ENCODE measurements around the gene NFKBIA. TPM values are rescaled to one million over a fixed set of nuclear protein-coding genes. Genes with fewer than 3 reads are reported as not detected.
A peak's percentile ranks its signal among the peaks of the same experiment; 100 is the strongest.

The NFKBIA gene
- total RNA-seq, 4 donors from 2014 or later = 387 to 416 (median 398) TPM

GRCh38 chr14:35368139-35368460, 36.4 kb downstream of the NFKBIA start:
- H3K27ac ChIP-seq (replicated peaks in 1 of 4) = peak overlapping the region in 3 of 4 donors; percentile 1 to 65 (median 40)
- no peak for DNase-seq (ENCODE audit: extremely low spot score)
- H3K36me3 ChIP-seq = no peaks in the 10 kb centered on the region
- intact Hi-C loops (cut with DNase I) = no loop called here
- 61% methylated on average over 2 of the region's 2 CpGs for WGBS
- peaks cover 0 to 12% (median 2%) of the 10 kb centered on the region in 4 donors for H3K9me3 ChIP-seq
- H3K4me1 ChIP-seq = peaks cover 28 to 61% (median 47%) of the 10 kb centered on the region in 4 donors
- H3K27me3 ChIP-seq = no peaks in the 10 kb centered on the region
- no peak overlapping the region for H3K4me3 ChIP-seq
- TF ChIP-seq EP300 (IDR thresholded peaks at IDR 0.05) (no peak), CTCF (IDR thresholded peaks at IDR 0.05) (no peak), POLR2AphosphoS5 (IDR thresholded peaks at IDR 0.05) (no peak), POLR2A (IDR thresholded peaks at IDR 0.05; ENCODE audit: low read depth) (no peak)

- Histone ChIP-seq H3K36me3 (no peaks in the 10 kb centered on the region), H3K27me3 (no peaks in the 10 kb centered on the region), H3K27ac (replicated peaks in 1 of 4) (peak overlapping the region; percentile 28 to 79 (median 70)), H3K4me1 (peaks cover 34 to 66% (median 51%) of the 10 kb centered on the region in 4 donors), H3K4me3 (no peak overlapping the region), H3K9me3 (peaks cover 0 to 12% (median 2%) of the 10 kb centered on the region in 4 donors)
- no peak for DNase-seq (ENCODE audit: extremely low spot score)
- intact Hi-C loops (cut with DNase I) = no loop called here
- 82% methylated on average over 5 of the region's 5 CpGs for WGBS
- TF ChIP-seq CTCF (IDR thresholded peaks at IDR 0.05) (no peak), POLR2AphosphoS5 (IDR thresholded peaks at IDR 0.05) (no peak), POLR2A (IDR thresholded peaks at IDR 0.05; ENCODE audit: low read depth) (no peak), EP300 (IDR thresholded peaks at IDR 0.05) (no peak)
Measured at GRCh38 chr14:35367056-35367372, 37.5 kb downstream of the NFKBIA start.

GRCh38 chr14:35366521-35366976, 38.0 kb downstream of the NFKBIA start:
- intact Hi-C loops (cut with DNase I) = no loop called here
- Histone ChIP-seq H3K27me3 (no peaks in the 10 kb centered on the region), H3K27ac (replicated peaks in 1 of 4) (peak overlapping the region; percentile 65 to 79 (median 74)), H3K9me3 (peaks cover 0 to 11% (median 2%) of the 10 kb centered on the region in 4 donors), H3K4me1 (peaks cover 34 to 66% (median 51%) of the 10 kb centered on the region in 4 donors), H3K4me3 (no peak overlapping the region), H3K36me3 (no peaks in the 10 kb centered on the region)
- TF ChIP-seq POLR2AphosphoS5 (IDR thresholded peaks at IDR 0.05) (no peak), POLR2A (IDR thresholded peaks at IDR 0.05; ENCODE audit: low read depth) (no peak)
- WGBS = 93% methylated on average over 4 of the region's 8 CpGs
- no peak for DNase-seq (ENCODE audit: extremely low spot score)

- peaks cover 34 to 66% (median 51%) of the 10 kb centered on the region in 4 donors for H3K4me1 ChIP-seq
- H3K36me3 ChIP-seq = no peaks in the 10 kb centered on the region
- H3K9me3 ChIP-seq = peaks cover 0 to 6% (median 1%) of the 10 kb centered on the region in 4 donors
- intact Hi-C loops (cut with DNase I) = no loop called here
- no peak for DNase-seq (ENCODE audit: extremely low spot score)
- no peaks in the 10 kb centered on the region for H3K27me3 ChIP-seq
- no peak overlapping the region for H3K4me3 ChIP-seq
- peak overlapping the region; percentile 65 to 79 (median 74) for H3K27ac ChIP-seq (replicated peaks in 1 of 4)
- TF ChIP-seq POLR2A (IDR thresholded peaks at IDR 0.05; ENCODE audit: low read depth) (no peak), EP300 (IDR thresholded peaks at IDR 0.05) (no peak), CTCF (IDR thresholded peaks at IDR 0.05) (no peak), POLR2AphosphoS5 (IDR thresholded peaks at IDR 0.05) (no peak)
- WGBS = 70% methylated on average over 7 of the region's 12 CpGs
Measured at GRCh38 chr14:35366056-35366451, 38.5 kb downstream of the NFKBIA start.

- no peaks in the 10 kb centered on the region for H3K27me3 ChIP-seq
- no peaks in the 10 kb centered on the region for H3K9me3 ChIP-seq
- peak; percentile 95 for DNase-seq (ENCODE audit: extremely low spot score)
- no peaks in the 10 kb centered on the region for H3K36me3 ChIP-seq
- peak overlapping the region; percentile 65 to 79 (median 74) for H3K27ac ChIP-seq (replicated peaks in 1 of 4)
- peaks cover 34 to 66% (median 51%) of the 10 kb centered on the region in 4 donors for H3K4me1 ChIP-seq
- WGBS = 39% methylated on average over 13 of the region's 13 CpGs
- TF ChIP-seq CTCF (IDR thresholded peaks at IDR 0.05) (no peak), EP300 (IDR thresholded peaks at IDR 0.05) (no peak), POLR2AphosphoS5 (IDR thresholded peaks at IDR 0.05) (peak; percentile 76 to 79), POLR2A (IDR thresholded peaks at IDR 0.05; ENCODE audit: low read depth) (no peak)
- intact Hi-C loops (cut with DNase I) = no loop called here
- no peak overlapping the region for H3K4me3 ChIP-seq
Measured at GRCh38 chr14:35365130-35366055, 39.2 kb downstream of the NFKBIA start.
